Tibial artery (tissue), 4 donors: ENCODE data around the gene ARL5C.
A peak's percentile ranks its signal among the peaks of the same experiment; 100 is the strongest.

ENCODE experiments used
- DNase-seq, 2 donors: peaks; one replicate each; pipeline ENCODE4 v3.0.0-alpha.2; 2019
- H3K27ac ChIP-seq, 2 donors: fragments of 200-600 bp; sonication (generic) in 1 of 2; 1 replicate in 1 of 2; 2 replicates in 1 of 2; pipeline ENCODE4 v1.5.1; 2018 to 2019; ENCODE audit warnings: mild to moderate bottlenecking in 1 of 2
- H3K27me3 ChIP-seq, 2 donors: fragments of 200-600 bp; sonication (generic) in 1 of 2; one replicate each; pipeline versions ENCODE4 v1.5.1 to v1.6.0; 2016 to 2019
- H3K36me3 ChIP-seq, 3 donors: fragments of 200-600 bp; sonication (generic) in 2 of 3; one replicate each; pipeline ENCODE4 v1.5.1; 2016 to 2019; ENCODE audit warnings: mild to moderate bottlenecking in 2 of 3
- H3K4me1 ChIP-seq, 4 donors: fragments of 200-600 bp; sonication (generic) in 2 of 4; 1 replicate in 3 of 4; 2 replicates in 1 of 4; pipeline ENCODE4 v1.5.1; 2016 to 2019
- H3K4me3 ChIP-seq, 2 donors: fragments of 200-600 bp; sonication (generic) in 1 of 2; 1 replicate in 1 of 2; 2 replicates in 1 of 2; pipeline ENCODE4 v1.5.1; 2018 to 2019; ENCODE audit warnings: mild to moderate bottlenecking in 2 of 2
- H3K9me3 ChIP-seq, 3 donors: fragments of 200-600 bp; sonication (generic) in 1 of 3; one replicate each; pipeline ENCODE4 v1.5.1; 2016 to 2019
- CTCF ChIP-seq, 2 experiments: fragments of 200-600 bp in 1 of 2; fragments of 450-650 bp in 1 of 2; IDR thresholded peaks; one replicate each; pipeline ENCODE4 v1.5.1; 2017 to 2019; ENCODE audit warnings: antibody characterized with exemption in 2 of 2, mild to moderate bottlenecking in 1 of 2, moderate library complexity in 1 of 2
- intact Hi-C: fragments of 100-400 bp; cut with DNase I; formaldehyde crosslinking; loops from one replicate; pipeline ENCODE4 v1.15.0; 2023; ENCODE audit warnings: low total_unique reads

Gene ARL5C

GRCh38 chr17:39150104-39150634 lies 15.8 kb downstream of the ARL5C start:
- no peak for TF ChIP-seq CTCF (IDR thresholded peaks at IDR 0.05)
- Histone ChIP-seq H3K9me3 (no peaks in the 10 kb centered on the region), H3K4me1 (peaks cover 0 to 26% (median 20%) of the 10 kb centered on the region in 4 donors), H3K27ac (no peak overlapping the region), H3K27me3 (peaks cover 0 to 21% of the 10 kb centered on the region in 2 donors), H3K36me3 (no peaks in the 10 kb centered on the region), H3K4me3 (no peak overlapping the region)
- intact Hi-C loops = loop anchor here (5.0 kb wide), 1 partner anchor 168 kb away; no protein-coding TSS in a partner anchor
- no peak for DNase-seq

- H3K27ac ChIP-seq = no peak overlapping the region
- no peaks in the 10 kb centered on the region for H3K36me3 ChIP-seq
Observed at GRCh38 chr17:39147221-39148185, 18.5 kb downstream of the ARL5C start.

GRCh38 chr17:39146273-39146672 lies 19.7 kb downstream of the ARL5C start:
- Histone ChIP-seq H3K9me3 (no peaks in the 10 kb centered on the region), H3K4me1 (peaks cover 0 to 9% (median 4%) of the 10 kb centered on the region in 4 donors), H3K27me3 (peaks cover 0 to 10% of the 10 kb centered on the region in 2 donors), H3K36me3 (no peaks in the 10 kb centered on the region), H3K4me3 (no peak overlapping the region), H3K27ac (no peak overlapping the region)
- no peak for TF ChIP-seq CTCF (IDR thresholded peaks at IDR 0.05)
- intact Hi-C loops = loop anchor here (10.0 kb wide), 1 partner anchor 81 kb away; no protein-coding TSS in a partner anchor
- no peak for DNase-seq

More at GRCh38 chr17:39147221-39148185, 18.5 kb downstream of the ARL5C start:
- Histone ChIP-seq H3K27me3 (peaks cover 0 to 21% of the 10 kb centered on the region in 2 donors), H3K4me1 (peaks cover 0 to 21% (median 16%) of the 10 kb centered on the region in 4 donors), H3K9me3 (no peaks in the 10 kb centered on the region), H3K4me3 (no peak overlapping the region)
- no peak for DNase-seq
- TF ChIP-seq CTCF (IDR thresholded peaks at IDR 0.05) = no peak
- intact Hi-C loops = loop anchor here (10.0 kb wide), 1 partner anchor 83 kb away; no protein-coding TSS in a partner anchor

GRCh38 chr17:39145143-39145542 lies 20.8 kb downstream of the ARL5C start:
- H3K36me3 ChIP-seq = no peaks in the 10 kb centered on the region
- no peak overlapping the region for H3K4me3 ChIP-seq
- H3K27me3 ChIP-seq = peaks cover 0 to 3% of the 10 kb centered on the region in 2 donors
- TF ChIP-seq CTCF (IDR thresholded peaks at IDR 0.05) = no peak
- DNase-seq = no peak
- no peaks in the 10 kb centered on the region for H3K9me3 ChIP-seq
- H3K27ac ChIP-seq = peak overlapping the region in 1 of 2 donors; percentile 36
- H3K4me1 ChIP-seq = peaks cover 0 to 6% (median 0%) of the 10 kb centered on the region in 4 donors
- intact Hi-C loops = loop anchor here (10.0 kb wide), 1 partner anchor 80 kb away; no protein-coding TSS in a partner anchor

GRCh38 chr17:39144416-39144840 lies 21.5 kb downstream of the ARL5C start:
- intact Hi-C loops = loop anchor here (10.0 kb wide), 1 partner anchor 80 kb away; no protein-coding TSS in a partner anchor
- Histone ChIP-seq H3K36me3 (no peaks in the 10 kb centered on the region), H3K9me3 (no peaks in the 10 kb centered on the region), H3K27ac (peak overlapping the region in 1 of 2 donors; percentile 46), H3K27me3 (peaks cover 0 to 3% of the 10 kb centered on the region in 2 donors), H3K4me1 (peaks cover 0 to 6% (median 0%) of the 10 kb centered on the region in 4 donors), H3K4me3 (no peak overlapping the region)
- no peak for TF ChIP-seq CTCF (IDR thresholded peaks at IDR 0.05)
- DNase-seq = peak; percentile 86 to 88
